ENCODE measurements around the gene MTHFD1L.

MTHFD1L gene

DNA sequence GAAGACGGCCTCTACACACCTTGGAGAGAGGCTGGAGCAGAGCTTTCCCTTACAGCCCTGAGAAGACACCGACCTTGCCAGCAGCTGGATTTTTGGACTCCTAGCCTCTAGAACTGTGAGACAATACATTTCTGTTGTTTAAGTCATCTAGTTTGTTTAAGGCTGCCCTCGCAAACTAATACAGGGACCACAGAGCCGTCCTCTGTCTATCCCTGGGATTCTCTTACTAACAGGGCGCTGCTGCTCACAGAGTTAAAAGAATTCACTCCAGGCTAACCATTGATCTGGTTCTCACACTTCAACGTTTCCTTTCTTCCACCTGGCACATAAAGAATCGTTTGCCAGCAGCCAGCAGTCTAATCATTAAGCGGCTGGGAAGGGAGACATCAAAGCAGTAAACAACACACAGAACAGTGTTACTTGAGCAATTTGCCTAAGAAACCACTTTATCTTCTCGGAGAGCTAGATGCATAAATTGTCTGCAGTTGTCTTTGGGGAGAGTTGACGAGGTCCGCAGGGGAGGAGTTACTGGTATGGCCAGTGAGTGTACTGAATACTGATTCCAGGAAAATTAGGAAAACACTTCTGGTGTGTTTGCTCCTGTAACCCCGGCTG is 270.7 kb downstream of the MTHFD1L start (continued):
- TF ChIP-seq, protein P1, sequence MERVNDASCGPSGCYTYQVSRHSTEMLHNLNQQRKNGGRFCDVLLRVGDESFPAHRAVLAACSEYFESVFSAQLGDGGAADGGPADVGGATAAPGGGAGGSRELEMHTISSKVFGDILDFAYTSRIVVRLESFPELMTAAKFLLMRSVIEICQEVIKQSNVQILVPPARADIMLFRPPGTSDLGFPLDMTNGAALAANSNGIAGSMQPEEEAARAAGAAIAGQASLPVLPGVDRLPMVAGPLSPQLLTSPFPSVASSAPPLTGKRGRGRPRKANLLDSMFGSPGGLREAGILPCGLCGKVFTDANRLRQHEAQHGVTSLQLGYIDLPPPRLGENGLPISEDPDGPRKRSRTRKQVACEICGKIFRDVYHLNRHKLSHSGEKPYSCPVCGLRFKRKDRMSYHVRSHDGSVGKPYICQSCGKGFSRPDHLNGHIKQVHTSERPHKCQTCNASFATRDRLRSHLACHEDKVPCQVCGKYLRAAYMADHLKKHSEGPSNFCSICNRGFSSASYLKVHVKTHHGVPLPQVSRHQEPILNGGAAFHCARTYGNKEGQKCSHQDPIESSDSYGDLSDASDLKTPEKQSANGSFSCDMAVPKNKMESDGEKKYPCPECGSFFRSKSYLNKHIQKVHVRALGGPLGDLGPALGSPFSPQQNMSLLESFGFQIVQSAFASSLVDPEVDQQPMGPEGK (CRISPR knock-in tag; IDR thresholded peaks at IDR 0.05; ENCODE audit: borderline replicate concordance), result no peak

DNA sequence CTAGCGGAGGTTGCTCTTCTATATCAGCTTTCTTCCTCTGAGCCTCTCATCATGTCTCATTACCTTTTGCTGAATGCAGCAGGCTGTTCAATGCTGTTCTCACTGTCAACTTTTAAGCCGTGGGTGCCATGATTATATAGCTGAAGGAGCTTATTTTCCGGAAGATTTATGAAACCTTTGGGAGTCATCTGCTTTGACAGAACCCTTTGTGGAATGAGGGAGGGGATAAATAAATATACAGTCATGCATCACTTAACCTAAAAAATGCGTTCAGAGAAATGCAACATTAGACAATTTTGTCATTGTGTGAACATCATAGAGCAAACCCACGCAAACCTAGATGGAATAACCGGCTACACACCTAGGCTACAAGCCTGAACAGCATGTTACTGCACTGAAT is 272.0 kb downstream of the MTHFD1L start:
- no peak for TF ChIP-seq ISL1 (CRISPR knock-in tag; IDR thresholded peaks at IDR 0.05)
- no peak for TF ChIP-seq ZFP3 (CRISPR knock-in tag; IDR thresholded peaks at IDR 0.05)
- TF ChIP-seq, protein P1 (CRISPR knock-in tag; IDR thresholded peaks at IDR 0.05; ENCODE audit: borderline replicate concordance), result no peak
- TF ChIP-seq, protein P2, sequence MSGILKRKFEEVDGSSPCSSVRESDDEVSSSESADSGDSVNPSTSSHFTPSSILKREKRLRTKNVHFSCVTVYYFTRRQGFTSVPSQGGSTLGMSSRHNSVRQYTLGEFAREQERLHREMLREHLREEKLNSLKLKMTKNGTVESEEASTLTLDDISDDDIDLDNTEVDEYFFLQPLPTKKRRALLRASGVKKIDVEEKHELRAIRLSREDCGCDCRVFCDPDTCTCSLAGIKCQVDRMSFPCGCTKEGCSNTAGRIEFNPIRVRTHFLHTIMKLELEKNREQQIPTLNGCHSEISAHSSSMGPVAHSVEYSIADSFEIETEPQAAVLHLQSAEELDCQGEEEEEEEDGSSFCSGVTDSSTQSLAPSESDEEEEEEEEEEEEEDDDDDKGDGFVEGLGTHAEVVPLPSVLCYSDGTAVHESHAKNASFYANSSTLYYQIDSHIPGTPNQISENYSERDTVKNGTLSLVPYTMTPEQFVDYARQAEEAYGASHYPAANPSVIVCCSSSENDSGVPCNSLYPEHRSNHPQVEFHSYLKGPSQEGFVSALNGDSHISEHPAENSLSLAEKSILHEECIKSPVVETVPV (CRISPR knock-in tag; IDR thresholded peaks at IDR 0.05), result no peak
- TF ChIP-seq ESRRG (CRISPR knock-in tag; IDR thresholded peaks at IDR 0.05), result no peak
- TF ChIP-seq, protein P3, sequence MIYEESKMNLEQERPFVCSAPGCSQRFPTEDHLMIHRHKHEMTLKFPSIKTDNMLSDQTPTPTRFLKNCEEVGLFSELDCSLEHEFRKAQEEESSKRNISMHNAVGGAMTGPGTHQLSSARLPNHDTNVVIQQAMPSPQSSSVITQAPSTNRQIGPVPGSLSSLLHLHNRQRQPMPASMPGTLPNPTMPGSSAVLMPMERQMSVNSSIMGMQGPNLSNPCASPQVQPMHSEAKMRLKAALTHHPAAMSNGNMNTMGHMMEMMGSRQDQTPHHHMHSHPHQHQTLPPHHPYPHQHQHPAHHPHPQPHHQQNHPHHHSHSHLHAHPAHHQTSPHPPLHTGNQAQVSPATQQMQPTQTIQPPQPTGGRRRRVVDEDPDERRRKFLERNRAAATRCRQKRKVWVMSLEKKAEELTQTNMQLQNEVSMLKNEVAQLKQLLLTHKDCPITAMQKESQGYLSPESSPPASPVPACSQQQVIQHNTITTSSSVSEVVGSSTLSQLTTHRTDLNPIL (CRISPR knock-in tag; IDR thresholded peaks at IDR 0.05; ENCODE audit: low read depth), result no peak
- TF ChIP-seq, protein P4, sequence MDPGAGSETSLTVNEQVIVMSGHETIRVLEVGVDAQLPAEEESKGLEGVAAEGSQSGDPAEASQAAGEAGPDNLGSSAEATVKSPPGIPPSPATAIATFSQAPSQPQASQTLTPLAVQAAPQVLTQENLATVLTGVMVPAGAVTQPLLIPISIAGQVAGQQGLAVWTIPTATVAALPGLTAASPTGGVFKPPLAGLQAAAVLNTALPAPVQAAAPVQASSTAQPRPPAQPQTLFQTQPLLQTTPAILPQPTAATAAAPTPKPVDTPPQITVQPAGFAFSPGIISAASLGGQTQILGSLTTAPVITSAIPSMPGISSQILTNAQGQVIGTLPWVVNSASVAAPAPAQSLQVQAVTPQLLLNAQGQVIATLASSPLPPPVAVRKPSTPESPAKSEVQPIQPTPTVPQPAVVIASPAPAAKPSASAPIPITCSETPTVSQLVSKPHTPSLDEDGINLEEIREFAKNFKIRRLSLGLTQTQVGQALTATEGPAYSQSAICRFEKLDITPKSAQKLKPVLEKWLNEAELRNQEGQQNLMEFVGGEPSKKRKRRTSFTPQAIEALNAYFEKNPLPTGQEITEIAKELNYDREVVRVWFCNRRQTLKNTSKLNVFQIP (CRISPR knock-in tag; IDR thresholded peaks at IDR 0.05; ENCODE audit: borderline replicate concordance, low read depth), result no peak
- no peak for TF ChIP-seq TOX (CRISPR knock-in tag; IDR thresholded peaks at IDR 0.05; ENCODE audit: borderline replicate concordance)
- no peak for TF ChIP-seq PPARA (CRISPR knock-in tag; IDR thresholded peaks at IDR 0.05; ENCODE audit: borderline replicate concordance)
- no peak for TF ChIP-seq CSDC2 (CRISPR knock-in tag; IDR thresholded peaks at IDR 0.05)
- TF ChIP-seq OSR1 (CRISPR knock-in tag; IDR thresholded peaks at IDR 0.05), result no peak

DNA sequence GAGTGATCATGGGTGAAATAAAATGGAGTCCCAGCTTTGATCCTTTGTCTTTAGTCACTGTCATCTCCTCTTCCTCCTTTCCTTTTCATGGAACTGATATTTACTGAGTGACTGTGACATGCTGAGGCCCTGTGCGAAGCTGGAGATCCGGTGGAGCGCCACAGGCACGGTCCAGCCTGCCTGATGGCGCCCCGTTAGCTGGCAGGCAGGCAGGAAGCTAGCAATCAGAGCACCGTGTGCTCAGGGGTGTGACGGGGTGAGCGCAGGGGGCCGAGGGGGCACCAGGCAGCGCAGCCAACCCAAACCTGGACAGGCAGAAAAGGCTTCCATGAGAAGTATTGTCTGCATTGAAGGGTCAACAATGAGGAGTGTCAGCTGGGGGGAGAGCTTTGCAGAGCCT is 274.0 kb downstream of the MTHFD1L start:
- ATAC-seq, result no peak
- TF ChIP-seq, protein P5, sequence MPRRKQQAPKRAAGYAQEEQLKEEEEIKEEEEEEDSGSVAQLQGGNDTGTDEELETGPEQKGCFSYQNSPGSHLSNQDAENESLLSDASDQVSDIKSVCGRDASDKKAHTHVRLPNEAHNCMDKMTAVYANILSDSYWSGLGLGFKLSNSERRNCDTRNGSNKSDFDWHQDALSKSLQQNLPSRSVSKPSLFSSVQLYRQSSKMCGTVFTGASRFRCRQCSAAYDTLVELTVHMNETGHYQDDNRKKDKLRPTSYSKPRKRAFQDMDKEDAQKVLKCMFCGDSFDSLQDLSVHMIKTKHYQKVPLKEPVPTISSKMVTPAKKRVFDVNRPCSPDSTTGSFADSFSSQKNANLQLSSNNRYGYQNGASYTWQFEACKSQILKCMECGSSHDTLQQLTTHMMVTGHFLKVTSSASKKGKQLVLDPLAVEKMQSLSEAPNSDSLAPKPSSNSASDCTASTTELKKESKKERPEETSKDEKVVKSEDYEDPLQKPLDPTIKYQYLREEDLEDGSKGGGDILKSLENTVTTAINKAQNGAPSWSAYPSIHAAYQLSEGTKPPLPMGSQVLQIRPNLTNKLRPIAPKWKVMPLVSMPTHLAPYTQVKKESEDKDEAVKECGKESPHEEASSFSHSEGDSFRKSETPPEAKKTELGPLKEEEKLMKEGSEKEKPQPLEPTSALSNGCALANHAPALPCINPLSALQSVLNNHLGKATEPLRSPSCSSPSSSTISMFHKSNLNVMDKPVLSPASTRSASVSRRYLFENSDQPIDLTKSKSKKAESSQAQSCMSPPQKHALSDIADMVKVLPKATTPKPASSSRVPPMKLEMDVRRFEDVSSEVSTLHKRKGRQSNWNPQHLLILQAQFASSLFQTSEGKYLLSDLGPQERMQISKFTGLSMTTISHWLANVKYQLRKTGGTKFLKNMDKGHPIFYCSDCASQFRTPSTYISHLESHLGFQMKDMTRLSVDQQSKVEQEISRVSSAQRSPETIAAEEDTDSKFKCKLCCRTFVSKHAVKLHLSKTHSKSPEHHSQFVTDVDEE (CRISPR knock-in tag; IDR thresholded peaks at IDR 0.05), result no peak
- TF ChIP-seq BACH2 (CRISPR knock-in tag; IDR thresholded peaks at IDR 0.05; ENCODE audit: borderline replicate concordance), result no peak

More for the DNA sequence above, 272.0 kb downstream of the MTHFD1L start:
- no peak for ATAC-seq

DNA sequence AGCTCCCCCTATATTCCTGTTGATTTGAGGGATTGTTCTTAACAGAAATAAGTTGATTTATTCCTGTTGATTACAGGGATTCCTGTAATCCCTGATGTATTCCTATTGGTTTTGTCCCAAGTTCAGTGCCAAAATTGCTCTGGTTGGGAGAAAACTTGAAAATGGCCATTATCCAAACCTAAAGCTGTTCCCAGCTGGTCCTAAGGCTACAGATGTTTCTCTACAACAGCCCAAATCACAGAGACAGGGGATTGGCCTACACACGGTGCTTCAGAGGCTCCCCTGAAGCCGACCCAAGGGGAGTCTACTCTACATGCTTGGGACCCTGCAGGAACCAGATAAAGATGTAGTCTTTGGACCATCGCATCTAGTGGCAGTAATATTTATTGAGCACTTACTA is 275.3 kb downstream of the MTHFD1L start:
- ATAC-seq, result no peak
- TF ChIP-seq BACH2 (CRISPR knock-in tag; IDR thresholded peaks at IDR 0.05; ENCODE audit: borderline replicate concordance), result no peak
- TF ChIP-seq, protein P5 (CRISPR knock-in tag; IDR thresholded peaks at IDR 0.05), result no peak
- TF ChIP-seq SNAI2 (CRISPR knock-in tag; IDR thresholded peaks at IDR 0.05), result no peak
- TF ChIP-seq TOX (CRISPR knock-in tag; IDR thresholded peaks at IDR 0.05; ENCODE audit: borderline replicate concordance), result no peak
- TF ChIP-seq, protein P4 (CRISPR knock-in tag; IDR thresholded peaks at IDR 0.05; ENCODE audit: borderline replicate concordance, low read depth), result no peak
- no peak for TF ChIP-seq ZNF565 (CRISPR knock-in tag; conservative IDR thresholded peaks at IDR 0.05; ENCODE audit: low read depth)
- TF ChIP-seq ZNF70 (CRISPR knock-in tag; IDR thresholded peaks at IDR 0.05), result no peak
- no peak for TF ChIP-seq RARB (CRISPR knock-in tag; IDR thresholded peaks at IDR 0.05)
- TF ChIP-seq TCF4 (CRISPR knock-in tag; IDR thresholded peaks at IDR 0.05; ENCODE audit: borderline replicate concordance), result no peak
- TF ChIP-seq ESRRG (CRISPR knock-in tag; IDR thresholded peaks at IDR 0.05), result no peak
- TF ChIP-seq ZNF8 (CRISPR knock-in tag; IDR thresholded peaks at IDR 0.05), result no peak

Measured in SK-N-SH treated with all-trans-retinoic acid at 6 μM for 48 hours (cell line).